ENCODE measurements around the gene MAP3K8. TPM values are rescaled to one million over a fixed set of nuclear protein-coding genes. Genes with fewer than 3 reads are reported as not detected.

Gene MAP3K8
- total and polyA plus RNA-seq, 9 of the 15 experiments (the other 6 are each of a cell fraction or from before 2014, with no cell fraction given): 6.9 to 23.6 (median 13.6) TPM

- TF ChIP-seq YY1 (IDR thresholded peaks at IDR 0.05; ENCODE audit: borderline replicate concordance in 1 of 3, control insufficient read depth in 1 of 3, extremely low read depth in 1 of 3, insufficient read depth in 3 of 3, insufficient read length in 1 of 3, insufficient replicate concordance in 2 of 3, low read depth in 1 of 3, low read length in 2 of 3) (no peak), ZNF707 (CRISPR knock-in tag; conservative IDR thresholded peaks at IDR 0.05) (no peak), MAFF (IDR thresholded peaks at IDR 0.05; ENCODE audit: low read length) (no peak), FOXJ3 (CRISPR knock-in tag; IDR thresholded peaks at IDR 0.05) (no peak), ZNF263 (CRISPR knock-in tag; IDR thresholded peaks at IDR 0.05; ENCODE audit: borderline replicate concordance) (no peak)
- TF ChIP-seq, protein P1, sequence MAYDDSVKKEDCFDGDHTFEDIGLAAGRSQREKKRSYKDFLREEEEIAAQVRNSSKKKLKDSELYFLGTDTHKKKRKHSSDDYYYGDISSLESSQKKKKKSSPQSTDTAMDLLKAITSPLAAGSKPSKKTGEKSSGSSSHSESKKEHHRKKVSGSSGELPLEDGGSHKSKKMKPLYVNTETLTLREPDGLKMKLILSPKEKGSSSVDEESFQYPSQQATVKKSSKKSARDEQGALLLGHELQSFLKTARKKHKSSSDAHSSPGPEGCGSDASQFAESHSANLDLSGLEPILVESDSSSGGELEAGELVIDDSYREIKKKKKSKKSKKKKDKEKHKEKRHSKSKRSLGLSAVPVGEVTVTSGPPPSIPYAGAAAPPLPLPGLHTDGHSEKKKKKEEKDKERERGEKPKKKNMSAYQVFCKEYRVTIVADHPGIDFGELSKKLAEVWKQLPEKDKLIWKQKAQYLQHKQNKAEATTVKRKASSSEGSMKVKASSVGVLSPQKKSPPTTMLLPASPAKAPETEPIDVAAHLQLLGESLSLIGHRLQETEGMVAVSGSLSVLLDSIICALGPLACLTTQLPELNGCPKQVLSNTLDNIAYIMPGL (CRISPR knock-in tag; IDR thresholded peaks at IDR 0.05): no peak
Measured at GRCh38 chr10:30459283-30459682, 25.3 kb downstream of the MAP3K8 start (continued).

DNA sequence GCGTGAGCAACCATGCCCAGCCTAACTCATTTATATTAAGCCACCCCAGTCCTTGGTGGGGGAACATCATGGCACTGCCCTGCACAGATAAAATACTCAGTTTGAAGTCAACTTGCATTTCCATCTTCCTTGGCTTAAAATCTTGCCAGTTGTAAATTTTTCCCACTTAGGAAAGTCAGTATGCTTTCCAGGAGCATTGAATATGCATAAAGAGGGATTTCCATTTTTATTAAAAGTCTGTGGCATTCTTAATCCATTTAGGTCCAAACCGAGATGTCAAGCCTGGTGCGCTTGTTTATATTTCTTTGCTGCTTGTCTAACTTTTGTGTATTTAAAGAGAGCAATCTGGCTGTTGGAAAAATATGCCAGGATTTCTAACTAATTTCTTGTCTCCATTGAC is 26.1 kb downstream of the MAP3K8 start:
- Histone ChIP-seq H3K27me3 (ENCODE audit: control insufficient read depth in 2 of 2, insufficient read depth in 2 of 2, low read length in 2 of 2) (no peaks in the 10 kb centered on the region), H4K20me1 (replicated peaks; ENCODE audit: control insufficient read depth, insufficient read depth, low read length) (no peaks in the 10 kb centered on the region), H3K9me1 (ENCODE audit: control insufficient read depth, insufficient read depth, low read length) (no peaks in the 10 kb centered on the region), H3K9ac (ENCODE audit: insufficient read depth in 1 of 2, low read depth in 2 of 2, low read length in 2 of 2) (no peak overlapping the region), H3K4me2 (ENCODE audit: insufficient read depth, low read length) (no peak overlapping the region), H3K9me3 (replicated peaks; ENCODE audit: control insufficient read depth, insufficient read depth, low read depth, low read length) (no peaks in the 10 kb centered on the region), H3K27ac (ENCODE audit: extremely low read depth, low read depth, low read length) (no peak overlapping the region), H3K79me2 (ENCODE audit: control insufficient read depth, insufficient read depth, low read length) (no peaks in the 10 kb centered on the region), H3K36me3 (ENCODE audit: control insufficient read depth, insufficient read depth, low read length) (peaks cover 57% of the 10 kb centered on the region), H3K4me3 (no peak overlapping the region), H3K4me1 (replicated peaks in 1 of 2; ENCODE audit: control insufficient read depth in 2 of 2, insufficient read depth in 2 of 2, low read length in 2 of 2) (no peaks in the 10 kb centered on the region), H2AFZ (ENCODE audit: low read depth, low read length) (no peak overlapping the region)
- POLR2A ChIA-PET: no interaction called here
- no peak for TF ChIP-seq NCOA4 (IDR thresholded peaks at IDR 0.05; ENCODE audit: partially characterized antibody)
- TF ChIP-seq PCBP1 (IDR thresholded peaks at IDR 0.05; ENCODE audit: low read depth, low read length, poor library complexity, severe bottlenecking): no peak
- in situ Hi-C loops (cut with MboI) (no loop called here), intact Hi-C loops (cut with micrococcal nuclease) (no loop called here)
- no TSS peak for BruUV-seq (replicated peaks)
- DNase-seq (ENCODE audit: extremely low read depth in 1 of 4, low spot score in 3 of 4) (no peak), ATAC-seq (no peak), FAIRE-seq (no peak)
- CTCF ChIA-PET (ENCODE audit: low intra/inter-chr PET ratio): no interaction called here
- 91% methylated on average over 3 of the region's 3 CpGs for WGBS (ENCODE audit: insufficient coverage, low coverage, missing lambda C conversion rate)
